ENCODE data around the gene GALNT17.
"Not testable (repeated sequence)": the region's sequence is repeated elsewhere in the genome, so short reads cannot be mapped to it uniquely, and the experiment has no call there.

The GALNT17 gene

DNA sequence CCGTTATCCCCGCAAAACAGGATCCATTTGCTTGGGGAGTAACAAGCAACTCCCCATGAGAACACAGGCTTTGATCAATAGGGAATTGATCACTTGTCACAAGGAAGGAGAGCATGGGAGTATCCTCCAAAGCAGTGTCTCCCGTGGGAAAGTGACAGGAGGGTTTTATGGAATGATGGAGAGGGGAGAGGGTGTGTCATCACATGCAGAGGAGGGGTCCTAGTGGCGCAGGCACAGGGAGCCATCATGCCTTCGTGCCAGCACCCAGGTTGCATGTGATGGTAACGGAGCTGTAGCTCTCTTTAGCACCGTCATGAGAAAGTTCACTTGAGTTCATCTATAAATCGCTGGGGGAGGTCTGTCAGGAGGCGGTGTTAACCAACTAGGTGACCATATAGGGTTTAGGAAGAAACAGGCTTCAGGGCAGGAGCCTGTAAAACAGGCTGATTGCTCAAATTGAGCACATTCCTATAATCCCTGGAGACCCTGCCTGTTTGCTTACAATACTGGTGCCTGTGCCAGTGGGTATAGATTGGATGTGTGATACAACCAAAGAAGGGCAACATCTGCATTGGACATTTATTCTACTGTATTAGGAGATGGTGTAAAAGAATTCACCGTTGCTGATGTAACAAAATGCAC lies 428.5 kb downstream of the GALNT17 start:
- DNase-seq (ENCODE audit: low read depth in 3 of 3) = no peak

DNA sequence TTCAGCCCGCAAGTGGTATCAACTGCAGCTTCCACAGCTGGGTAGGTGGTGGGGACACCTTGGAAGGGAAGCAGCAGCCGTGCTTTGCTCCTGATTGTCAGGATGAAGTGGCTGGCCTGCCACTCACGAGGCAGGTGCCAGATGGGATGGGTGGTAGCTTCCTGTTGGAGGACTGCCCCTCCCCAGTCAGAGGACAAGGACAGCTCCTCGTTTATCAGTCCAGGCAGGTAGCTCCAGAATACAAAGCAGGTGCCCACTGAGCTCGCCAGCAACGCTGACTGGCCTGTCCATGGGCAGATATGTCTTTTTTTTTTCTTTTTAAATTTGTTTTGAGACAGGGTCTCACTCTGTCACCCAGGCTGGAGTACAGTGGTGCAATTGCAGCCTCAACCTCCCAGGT lies 431.3 kb downstream of the GALNT17 start:
- DNase-seq (ENCODE audit: low read depth in 3 of 3) = no peak

DNA sequence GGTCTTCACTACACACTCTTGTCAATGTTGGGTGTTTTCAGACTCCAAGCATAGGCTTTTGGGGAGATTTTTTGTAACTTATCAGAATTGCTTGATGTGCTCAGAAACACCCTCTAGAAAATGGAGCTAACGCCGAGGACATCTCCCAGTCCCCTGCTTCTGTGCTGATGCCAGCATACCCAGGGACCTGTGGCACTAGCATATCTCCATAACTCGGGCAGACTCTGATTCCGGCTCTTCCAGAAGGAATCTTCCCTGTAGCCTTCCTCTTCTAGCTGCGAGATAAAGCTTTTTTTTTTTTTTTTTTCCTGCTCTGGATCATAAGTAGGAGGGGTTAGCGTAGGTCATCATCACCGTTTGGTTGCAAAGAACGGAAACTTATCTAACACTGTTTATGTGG lies 434.4 kb downstream of the GALNT17 start:
- DNase-seq (ENCODE audit: low read depth in 3 of 3) = no peak

DNA sequence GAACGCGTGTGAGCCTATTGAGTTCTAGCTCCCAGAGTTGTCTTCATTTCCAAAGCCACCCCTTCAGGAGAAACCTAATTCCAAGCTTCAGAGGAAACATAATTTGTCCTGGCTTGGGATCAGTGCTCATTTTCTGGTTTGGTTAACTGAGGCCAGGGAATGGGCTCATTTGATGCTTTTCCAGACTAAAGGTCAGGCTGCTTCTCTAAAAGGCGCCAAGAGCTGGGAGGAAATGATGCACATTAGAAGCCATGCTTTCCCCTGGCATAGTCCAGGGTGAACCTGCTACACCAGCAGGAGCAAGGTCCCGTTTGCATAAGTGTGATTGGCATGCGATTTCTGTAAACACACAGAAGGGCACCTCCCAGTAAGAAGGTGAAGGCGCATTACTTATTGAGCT lies 435.0 kb downstream of the GALNT17 start:
- DNase-seq (ENCODE audit: low read depth in 3 of 3) = no peak

DNA sequence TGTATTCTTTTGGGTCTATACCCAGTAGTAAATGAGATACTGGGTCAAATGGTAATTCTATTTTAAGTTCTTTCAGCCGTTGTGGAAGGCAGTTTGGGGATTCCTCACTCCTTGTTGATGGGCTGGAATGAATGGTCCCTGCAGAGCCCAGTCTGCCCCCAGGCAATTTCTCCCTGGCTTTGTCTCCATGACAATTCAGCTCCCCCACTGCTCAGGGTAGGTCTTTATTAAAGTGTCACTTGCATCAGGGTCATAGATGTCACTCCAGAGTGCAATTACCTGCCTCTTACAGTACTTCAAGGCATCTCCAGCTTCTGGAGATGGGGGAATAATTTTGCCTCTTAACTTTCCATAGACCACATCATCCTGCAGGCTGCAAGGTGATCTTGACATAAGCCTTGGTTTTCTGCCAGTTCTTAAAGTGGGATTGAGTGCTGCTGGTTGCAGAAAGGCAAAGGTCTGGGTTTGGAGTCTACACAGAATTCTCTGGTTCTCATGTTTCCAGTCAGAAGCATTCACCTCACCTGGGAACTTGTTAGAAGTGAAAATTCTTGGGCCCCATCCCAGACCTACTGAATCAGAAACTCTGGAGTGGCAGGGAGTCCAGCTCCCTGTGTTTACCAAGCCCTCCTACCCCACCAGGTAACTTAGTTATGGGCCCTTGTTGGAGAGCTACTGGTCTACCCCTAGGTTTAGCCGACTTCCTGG lies 442.4 kb downstream of the GALNT17 start:
- DNase-seq (ENCODE audit: low read depth in 3 of 3) = no peak

DNA sequence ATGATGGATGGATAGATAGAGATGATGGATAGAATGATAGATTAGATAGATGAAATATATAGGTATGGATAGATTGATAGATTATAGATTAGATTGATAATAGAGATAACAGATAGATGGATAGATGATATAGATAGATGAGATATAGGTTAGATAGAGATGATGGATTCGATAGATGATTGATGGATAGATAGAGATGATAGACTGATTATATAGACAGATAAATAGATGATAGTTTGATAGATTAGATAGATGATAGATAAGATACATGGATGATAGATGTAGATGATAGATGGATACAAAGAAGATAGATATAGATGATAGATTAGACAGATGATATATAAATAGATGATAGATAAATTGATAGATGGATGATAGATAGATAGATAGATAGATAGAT lies 448.1 kb downstream of the GALNT17 start:
- no peak for DNase-seq (ENCODE audit: low read depth in 3 of 3)

DNA sequence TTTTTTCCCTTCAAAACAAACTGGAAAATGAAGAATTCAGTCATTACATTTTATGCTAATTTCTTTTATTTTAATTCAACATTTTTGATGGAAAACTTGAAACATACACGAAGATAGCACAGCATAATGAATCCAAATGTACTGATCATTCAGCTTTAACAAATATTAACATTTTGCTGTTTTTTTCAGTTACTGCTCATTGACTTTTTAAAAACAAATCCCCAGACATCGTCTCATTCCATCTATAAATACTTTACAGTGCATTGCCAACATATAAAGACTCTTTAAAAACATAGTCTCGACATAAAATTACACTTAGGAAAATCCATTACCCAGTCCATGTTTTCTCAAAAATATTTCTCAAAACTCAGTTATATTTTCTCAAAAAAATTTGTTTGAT lies 452.3 kb downstream of the GALNT17 start:
- no peak for DNase-seq (ENCODE audit: low read depth in 3 of 3)

DNA sequence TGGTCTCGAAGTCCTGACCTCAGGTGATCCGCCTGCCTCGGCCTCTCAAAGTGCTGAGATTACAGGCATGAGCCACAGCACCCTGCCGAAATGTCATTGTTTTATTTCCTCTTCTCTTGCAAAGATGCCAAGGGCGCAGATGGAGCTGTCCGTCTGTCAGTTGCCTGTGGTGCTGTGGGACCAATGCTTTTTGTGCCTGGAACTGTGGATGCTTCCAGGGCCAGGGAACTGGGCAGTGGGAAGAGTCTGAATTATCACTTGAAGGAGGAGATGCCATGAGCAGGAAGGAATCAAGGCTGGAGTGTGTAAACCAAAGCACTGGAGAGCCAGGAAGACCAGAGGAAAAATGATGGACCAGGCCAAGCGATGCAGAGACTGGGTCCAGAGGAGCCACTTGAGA lies 459.9 kb downstream of the GALNT17 start:
- no peak for DNase-seq (ENCODE audit: low read depth in 3 of 3)

DNA sequence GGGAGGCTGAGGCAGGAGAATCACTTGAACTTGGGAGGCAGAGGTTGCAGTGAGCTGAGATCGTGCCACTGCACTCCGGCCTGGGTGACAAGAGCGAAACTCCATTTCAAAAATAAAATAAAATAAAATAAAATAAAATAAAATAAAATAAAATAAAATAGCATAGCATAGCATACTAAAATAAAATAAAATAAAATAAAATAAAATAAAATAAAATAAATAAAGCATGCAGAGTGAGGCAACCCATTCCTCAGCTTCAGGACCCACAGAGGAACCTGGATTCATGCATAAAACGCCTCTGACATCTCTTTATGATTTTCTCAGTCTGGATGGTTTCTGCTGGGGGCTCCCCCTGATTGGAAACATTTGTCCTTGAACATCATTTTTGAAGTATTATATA lies 460.4 kb downstream of the GALNT17 start:
- DNase-seq (ENCODE audit: low read depth in 3 of 3) = not testable (repeated sequence)

DNA sequence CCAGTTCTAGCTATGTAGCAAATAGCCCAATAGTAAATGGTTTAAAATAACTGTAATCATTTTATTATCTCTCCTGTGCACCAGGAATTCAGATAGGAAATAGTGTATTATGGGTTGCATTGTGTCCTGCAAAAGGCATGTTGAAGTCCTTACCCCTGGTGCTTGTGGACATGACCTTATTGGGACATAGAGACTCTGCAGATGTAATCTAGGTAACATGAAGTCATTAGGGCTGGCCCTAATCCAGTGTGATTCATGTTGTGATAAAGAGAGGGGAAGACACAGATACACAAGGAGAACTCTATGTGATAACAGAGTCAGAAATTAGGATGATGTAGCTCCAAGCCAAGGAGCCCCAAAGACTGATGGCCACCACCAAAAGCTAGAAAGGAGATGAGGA lies 462.8 kb downstream of the GALNT17 start:
- no peak for DNase-seq (ENCODE audit: low read depth in 3 of 3)

DNA sequence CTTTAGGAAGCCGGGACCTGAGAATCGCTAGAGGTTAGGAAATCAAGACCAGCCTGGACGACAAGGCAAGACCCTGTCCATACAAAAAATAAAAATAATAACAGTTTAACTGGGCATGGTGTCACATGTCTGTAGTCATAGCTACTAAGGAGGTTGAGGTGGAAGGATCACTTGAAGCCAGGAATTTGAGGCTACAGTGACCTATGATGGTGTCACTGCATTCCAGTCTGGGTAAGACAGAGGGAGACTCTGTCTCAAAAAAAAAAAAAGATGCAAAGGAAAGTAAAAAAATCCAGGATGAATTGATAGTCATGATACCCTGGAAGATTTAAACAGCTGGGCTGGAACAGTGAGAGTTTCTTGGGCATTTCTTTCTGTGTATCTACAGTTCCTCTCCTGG lies 463.2 kb downstream of the GALNT17 start:
- DNase-seq (ENCODE audit: low read depth in 3 of 3) = no peak

DNA sequence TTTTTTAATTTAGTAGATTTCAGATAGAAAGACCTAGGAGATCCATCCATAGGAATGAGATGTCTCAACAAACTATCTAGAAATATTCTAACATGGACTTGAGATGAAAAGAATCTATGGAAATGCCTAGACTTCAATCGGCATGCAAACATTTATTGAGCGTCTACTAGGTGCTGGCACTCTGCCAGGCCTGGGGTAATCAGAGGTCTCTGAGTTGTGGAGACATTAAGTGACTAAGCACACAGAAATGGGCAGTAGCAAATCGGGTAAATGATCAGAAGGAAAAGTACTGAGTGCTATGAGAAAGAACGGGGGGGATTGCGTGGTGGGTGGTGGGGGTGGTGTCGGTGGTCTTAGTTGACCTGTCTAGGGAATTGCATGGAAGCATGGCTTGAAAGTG lies 466.6 kb downstream of the GALNT17 start:
- DNase-seq (ENCODE audit: low read depth in 3 of 3) = no peak

DNA sequence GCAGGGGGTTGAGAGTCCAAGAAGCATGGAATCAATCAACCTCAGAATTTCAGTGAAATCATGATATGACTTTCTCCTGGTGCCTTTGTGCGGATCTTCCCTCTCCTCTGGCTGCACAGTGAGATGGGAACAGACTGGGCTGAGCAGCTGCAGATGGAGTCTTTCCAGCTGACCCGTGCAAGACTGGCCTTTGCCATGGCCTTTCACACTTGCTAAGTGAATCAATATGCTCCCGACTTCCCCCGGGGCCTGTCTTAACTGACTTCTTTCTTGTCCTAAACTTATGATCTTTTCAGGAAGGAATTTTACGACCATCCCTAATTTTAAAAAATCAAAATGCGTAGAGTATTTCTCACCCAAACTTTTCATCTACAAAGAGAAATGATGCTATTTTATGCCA lies 469.9 kb downstream of the GALNT17 start:
- no peak for DNase-seq (ENCODE audit: low read depth in 3 of 3)

DNA sequence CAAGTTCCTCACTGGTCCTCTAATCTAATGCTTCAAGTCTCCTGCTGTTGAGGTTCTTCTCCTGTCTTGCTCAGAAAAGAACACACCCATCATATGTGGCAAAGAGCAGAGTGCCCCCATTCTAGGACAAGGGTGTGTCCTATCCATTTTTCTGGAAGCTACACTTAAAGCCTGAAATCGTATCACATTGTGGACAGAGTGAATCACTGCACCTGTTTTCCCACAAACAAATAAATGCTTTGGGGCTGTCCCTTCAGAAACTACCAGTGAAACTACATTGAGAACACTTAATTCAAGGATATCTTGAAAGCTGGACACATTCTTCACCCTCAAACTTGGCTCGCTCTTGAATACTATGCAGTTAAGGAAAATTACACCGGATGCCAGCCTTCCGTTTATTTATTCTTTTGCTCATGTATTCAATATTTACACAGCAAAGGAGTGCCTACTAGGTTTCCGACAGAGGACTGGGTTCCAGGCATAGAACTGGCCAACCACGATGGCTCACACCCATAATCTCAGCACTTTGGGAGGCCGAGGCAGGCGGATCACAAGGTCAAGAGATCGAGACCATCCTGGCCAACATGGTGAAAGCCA lies 473.0 kb downstream of the GALNT17 start:
- no peak for DNase-seq (ENCODE audit: low read depth in 3 of 3)

DNA sequence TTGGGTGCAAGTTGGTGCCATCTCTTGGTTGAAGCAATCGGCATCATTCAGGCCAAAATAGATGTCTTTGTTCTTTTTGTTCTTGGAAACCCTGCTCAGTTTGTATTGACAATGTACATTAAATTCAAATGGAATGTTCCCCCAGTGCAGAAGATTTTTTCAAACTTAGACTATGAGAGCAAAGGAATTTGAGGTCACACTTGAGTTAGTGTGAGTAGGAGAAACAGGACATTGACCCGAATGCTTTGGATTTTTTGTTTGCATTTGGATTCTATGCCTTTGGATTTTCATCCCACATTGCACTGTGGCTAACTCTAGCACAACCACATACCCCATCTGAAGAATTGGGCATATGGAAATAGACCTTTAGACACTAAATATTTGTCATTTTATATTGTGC lies 480.0 kb downstream of the GALNT17 start:
- no peak for DNase-seq (ENCODE audit: low read depth in 3 of 3)

DNA sequence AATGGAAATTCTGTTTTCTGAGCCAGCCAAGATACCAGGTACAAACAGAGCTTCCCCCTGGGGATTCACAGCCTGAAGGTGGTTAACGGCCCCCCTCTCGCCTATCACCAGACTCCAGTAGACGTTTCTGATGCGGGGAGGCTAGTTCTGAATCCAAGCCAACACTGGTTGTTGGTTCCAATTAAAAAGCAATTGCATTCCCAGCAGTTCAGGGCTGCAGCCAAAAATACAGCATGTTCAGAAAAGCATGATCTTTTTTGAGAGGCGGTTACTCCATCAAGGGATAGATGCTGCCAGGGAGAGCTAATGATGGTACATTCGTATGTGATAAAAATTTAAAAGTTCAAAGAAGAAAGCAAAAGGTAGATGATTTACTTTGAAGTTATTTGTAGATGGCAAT lies 481.0 kb downstream of the GALNT17 start:
- DNase-seq (ENCODE audit: low read depth in 3 of 3) = no peak

DNA sequence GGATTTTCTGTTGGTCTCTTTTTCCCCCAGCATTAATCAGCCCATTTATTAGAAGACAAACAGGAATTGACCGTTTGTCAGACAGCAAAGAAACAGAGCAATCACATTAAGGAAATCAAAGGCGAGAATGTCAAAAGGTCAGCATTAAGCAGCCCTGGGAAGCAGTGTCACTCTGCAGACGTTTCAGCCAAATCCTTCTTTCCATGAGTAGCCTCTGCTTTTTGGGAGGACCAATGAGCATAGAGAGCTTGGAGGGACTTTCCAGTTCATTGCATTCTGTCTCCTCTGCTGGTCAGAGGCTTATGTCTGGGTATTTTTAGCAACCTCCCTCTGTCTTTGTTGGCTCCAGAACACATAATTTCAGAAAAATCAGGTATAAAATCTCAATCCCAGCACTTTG lies 481.4 kb downstream of the GALNT17 start:
- no peak for DNase-seq (ENCODE audit: low read depth in 3 of 3)

DNA sequence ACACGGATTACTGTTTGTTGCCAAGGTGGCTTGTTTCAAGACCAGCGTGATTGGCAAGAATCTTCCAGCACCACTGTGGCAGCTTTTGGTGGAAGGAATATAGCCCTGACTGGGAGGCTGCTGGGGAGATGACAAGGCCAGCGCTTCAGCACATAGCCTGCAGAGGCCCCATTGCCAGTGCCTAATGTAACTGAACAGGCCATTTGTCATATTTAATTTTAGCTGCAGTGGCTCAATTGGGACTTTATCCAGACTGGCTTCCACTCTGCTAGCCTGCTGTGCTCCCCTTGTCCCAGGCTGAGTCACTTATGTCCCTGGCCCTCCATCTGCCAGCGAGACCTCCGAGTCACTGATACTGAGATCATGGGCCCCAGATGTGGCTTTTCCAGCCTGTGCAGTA lies 483.1 kb downstream of the GALNT17 start:
- DNase-seq (ENCODE audit: low read depth in 3 of 3) = no peak

DNA sequence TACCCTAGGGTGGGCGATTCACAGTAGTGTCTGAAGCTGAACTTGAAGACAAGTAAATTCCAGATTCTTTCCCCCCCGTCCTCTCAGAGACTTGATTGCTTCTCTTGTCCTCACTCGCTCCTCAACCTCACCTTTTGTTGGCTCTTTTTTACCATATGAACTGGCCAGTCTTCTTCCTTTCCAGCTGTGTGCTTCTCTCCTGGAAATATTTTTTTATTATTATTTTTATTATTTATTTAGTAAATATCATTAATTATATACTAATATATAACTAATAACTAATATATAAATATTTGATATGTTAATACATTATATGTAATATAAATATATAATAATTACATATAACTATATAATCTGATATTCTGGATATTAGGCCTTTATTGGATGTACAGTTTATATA lies 484.3 kb downstream of the GALNT17 start:
- no peak for DNase-seq (ENCODE audit: low read depth in 3 of 3)

DNA sequence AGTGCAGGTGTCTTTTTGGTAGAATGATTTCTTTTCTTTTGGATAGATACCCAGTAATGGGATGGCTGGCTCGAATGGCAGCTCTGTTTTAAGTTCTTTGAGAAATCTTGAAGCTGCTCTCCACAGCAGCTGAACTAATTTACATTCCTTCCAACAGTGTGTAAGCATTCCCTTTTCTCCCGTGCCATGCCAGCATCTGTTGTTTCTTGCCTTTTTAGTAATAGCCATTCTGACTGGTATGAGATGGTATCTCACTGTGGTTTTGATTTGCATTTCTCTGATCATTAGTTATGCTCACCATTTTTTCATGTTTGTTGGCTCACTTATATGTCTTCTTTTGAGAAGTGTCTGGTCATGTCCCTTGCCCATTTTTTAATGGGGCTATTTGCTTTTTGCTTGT lies 486.3 kb downstream of the GALNT17 start:
- DNase-seq (ENCODE audit: low read depth in 3 of 3) = no peak

DNA sequence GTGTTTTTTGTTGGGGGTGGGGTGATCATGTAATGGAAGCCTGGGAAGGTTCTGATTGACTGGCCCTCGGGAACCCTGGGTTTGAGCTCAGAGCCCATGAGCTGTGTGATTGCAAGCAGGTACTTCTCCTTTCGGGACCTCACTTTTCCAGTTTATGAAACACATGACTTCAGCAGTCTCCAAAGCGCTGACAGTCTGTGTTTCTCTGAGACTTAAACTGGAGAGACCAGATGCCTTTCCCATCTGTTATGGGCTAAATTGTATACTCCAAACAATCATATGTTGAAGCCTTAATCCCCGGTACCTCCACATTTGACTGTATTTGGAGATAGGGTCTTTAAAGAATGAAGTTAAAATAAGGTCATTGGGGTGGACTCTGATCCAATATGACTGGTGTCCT lies 493.6 kb downstream of the GALNT17 start:
- DNase-seq (ENCODE audit: low read depth in 3 of 3) = no peak

DNA sequence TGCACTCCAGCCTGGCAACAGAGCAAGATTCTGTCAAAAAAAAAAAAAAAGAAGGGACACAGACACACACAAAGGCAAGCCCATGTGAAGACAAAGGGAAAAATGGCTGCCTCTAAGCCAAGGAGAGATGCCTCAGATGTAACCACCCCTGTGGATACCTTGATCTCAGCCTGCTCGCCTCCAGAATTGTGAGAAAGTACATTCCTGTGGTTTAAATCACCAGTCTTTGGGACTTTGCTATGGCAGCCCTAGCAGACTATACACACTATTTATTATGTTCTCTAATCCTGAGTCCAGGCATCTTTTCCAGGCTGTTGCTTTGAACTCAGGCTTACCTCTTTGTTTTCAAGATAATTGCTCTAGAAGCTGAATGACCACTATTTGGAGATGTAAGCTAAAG lies 494.3 kb downstream of the GALNT17 start:
- no peak for DNase-seq (ENCODE audit: low read depth in 3 of 3)

DNA sequence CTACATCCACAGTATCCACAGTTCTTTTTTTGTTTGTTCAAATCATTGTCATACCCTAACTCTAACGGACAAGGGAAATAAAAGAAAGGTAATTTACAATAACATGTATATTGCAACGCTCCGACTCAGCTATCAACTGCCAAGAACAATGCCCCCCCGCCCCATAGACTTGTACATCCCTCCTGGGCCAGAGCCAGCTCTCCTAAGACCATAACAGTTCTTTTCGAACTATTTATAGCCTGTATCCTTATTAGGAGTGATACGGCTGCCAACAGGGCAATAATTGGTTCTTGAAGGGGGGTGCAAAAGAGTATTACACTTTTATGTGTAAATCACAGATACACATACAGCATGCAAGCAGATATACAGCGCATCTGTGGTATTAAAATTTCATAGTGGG lies 495.7 kb downstream of the GALNT17 start:
- DNase-seq (ENCODE audit: low read depth in 3 of 3) = no peak

DNA sequence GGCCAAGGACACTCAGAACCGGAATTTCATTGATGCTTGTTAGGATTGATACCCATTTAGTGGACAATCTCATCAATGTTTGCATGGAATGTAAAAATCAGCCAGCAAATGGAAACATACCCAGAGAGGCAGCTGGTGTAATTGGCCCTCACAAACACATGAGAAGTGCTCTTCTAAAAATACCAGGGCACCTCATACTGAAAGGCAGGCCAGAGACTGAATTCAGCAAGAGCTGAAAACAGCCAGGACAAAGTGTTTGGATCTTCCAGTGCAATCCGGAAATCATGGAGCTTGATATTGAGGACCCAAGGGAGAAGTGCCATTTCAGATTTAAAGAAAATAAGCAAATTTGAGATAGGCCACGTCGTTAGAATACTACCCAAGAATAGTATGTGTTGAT lies 498.6 kb downstream of the GALNT17 start:
- no peak for DNase-seq (ENCODE audit: low read depth in 3 of 3)
